ENCODE measurements around the gene INHA.

The INHA gene

GRCh38 chr2:219572237-219573001 lies at the start of gene INHA:
TSS of gene INHA (plus strand) at chr2:219572310. CDS start at chr2:219572375, 65 bp downstream.
- DNase-seq = no peak

DNA sequence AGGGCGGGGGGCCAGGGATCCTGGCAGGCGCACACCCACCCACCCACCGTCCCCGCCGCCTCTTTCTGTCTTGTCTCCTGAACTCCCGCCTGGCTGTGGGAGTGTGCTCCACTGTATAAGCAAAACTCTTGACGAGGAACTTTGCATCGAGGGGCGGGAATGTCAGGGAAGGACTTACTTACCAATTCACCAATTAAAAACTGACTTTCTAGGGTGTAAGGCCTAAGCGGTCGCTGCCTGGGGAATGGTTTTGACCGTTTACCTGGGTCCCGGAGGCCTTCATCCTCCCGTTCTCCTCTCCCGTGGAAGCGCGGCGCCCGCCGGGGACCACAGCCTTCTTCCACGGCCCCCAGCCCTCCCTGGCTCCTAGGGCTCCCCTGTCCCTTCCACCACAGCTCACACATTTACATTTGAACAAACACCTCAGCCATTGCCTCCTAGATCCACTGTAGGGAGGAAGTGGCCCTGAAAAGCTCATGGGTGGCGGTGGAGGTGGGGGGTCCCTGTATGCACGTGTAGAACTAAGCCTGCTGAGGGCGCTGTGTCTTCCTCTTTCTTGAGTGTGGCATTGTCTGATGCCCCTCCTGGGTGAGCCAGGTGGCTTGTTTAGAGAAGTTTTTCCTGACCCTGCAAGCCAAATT lies 49.0 kb upstream of the INHA start:
- no peak for DNase-seq

GRCh38 chr2:219524817-219525216 lies 47.3 kb upstream of the INHA start:
- DNase-seq = no peak

- DNase-seq = peak; percentile 66
These were observed 46.4 kb upstream of the INHA start for GRCh38 chr2:219525533-219526232.

- no peak for DNase-seq
These were observed 45.6 kb upstream of the INHA start for GRCh38 chr2:219526320-219527075.

GRCh38 chr2:219527076-219527394 lies 45.1 kb upstream of the INHA start:
- peak; percentile 50 for DNase-seq

DNA sequence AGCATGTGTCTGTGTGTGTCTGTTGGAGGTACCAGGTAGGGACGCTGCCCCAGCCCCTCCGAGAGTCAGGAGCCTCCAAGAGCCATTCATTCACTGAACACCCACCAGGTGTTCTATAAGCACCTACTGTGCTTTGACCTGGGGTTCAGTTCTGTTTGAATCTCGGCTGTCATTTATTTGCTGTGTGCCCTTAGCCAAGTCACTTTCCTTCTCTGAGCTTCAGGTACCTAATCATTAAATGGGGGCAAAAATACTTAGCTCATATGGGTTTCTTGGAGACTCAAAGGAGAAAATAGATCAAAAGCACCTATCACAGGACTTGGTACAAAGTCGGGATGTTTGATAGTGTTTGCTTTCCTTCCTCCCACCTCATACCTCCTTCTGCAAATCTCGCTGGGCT lies 44.6 kb upstream of the INHA start:
- no peak for DNase-seq

- DNase-seq = peak; percentile 93
These were observed 41.8 kb upstream of the INHA start for GRCh38 chr2:219530048-219530963.

DNA sequence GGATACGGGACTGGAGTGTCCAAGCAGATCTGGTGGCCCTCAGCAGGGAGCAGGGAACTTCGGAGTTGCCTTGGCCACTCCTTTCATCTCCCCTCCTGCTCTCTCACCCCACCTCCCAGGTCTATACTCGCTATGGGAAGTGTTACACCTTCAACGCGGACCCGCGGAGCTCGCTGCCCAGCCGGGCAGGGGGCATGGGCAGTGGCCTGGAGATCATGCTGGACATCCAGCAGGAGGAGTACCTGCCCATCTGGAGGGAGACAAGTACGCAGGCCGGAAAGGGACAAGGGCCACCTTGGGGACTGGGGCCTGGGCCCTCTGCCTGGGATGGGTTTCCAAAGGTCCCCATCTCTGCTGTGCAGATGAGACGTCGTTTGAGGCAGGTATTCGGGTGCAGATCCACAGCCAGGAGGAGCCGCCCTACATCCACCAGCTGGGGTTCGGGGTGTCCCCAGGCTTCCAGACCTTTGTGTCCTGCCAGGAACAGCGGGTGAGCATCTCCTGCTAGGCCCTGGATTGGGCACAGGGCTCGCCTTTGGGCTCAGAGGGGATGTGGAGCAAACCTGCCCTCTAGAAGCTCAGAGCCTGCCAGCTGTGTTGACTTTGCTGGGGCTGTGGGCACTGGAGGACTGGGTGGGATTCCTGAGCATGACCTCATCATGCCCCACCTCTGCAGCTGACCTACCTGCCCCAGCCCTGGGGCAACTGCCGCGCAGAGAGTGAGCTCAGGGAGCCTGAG lies 40.3 kb upstream of the INHA start:
- DNase-seq = no peak

- no peak for DNase-seq
These were observed 39.8 kb upstream of the INHA start for GRCh38 chr2:219532378-219532649.

GRCh38 chr2:219533930-219534661 lies 38.0 kb upstream of the INHA start:
- no peak for DNase-seq

GRCh38 chr2:219536425-219536824 lies 35.7 kb upstream of the INHA start:
- no peak for DNase-seq

GRCh38 chr2:219536967-219537366 lies 35.1 kb upstream of the INHA start:
- DNase-seq = no peak

GRCh38 chr2:219537657-219538488 lies 34.2 kb upstream of the INHA start:
- peak; percentile 34 for DNase-seq

GRCh38 chr2:219538504-219538951 lies 33.6 kb upstream of the INHA start:
- peak; percentile 75 for DNase-seq

DNA sequence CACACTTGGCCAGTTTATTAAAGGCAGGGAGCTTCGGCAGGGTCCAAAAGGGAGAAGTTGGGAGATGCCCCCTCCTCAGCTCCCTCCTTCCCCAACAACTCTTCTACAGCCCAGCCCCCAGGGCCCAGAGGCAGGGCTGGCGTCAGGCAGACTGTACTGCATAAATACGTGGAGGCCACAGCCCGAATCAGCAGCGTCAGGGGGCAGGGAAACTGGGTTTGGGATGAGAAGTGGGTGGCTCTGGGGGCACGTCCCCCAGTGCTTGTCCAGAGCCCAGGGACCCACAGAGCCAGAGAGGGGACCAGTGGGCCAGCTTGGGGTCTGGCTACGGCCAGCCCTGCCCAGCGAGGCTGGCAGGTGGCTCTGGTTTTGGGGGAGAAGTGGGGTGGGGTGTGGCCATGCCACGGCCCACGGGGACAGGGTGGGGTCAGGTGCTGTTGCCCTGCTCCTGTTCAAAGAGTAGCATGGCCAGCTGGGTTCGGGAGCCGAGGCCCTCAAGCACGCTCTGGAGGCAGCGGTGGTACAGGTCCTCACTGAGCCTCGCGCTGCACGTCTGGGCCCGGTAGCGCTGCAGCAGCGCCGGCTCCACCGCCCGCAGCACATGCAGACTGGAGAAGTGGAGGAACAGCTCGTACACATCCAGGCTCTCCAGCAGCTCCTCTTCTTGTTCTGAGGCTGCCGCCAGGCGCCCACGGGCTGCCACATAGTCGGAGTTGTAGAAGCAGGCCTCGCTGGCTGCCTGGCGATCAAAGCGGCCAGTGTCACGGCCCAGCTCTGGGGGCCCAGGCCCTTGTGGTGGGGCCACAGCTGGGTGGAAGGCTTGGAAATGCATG lies 32.9 kb upstream of the INHA start:
- peak; percentile 42 for DNase-seq

DNA sequence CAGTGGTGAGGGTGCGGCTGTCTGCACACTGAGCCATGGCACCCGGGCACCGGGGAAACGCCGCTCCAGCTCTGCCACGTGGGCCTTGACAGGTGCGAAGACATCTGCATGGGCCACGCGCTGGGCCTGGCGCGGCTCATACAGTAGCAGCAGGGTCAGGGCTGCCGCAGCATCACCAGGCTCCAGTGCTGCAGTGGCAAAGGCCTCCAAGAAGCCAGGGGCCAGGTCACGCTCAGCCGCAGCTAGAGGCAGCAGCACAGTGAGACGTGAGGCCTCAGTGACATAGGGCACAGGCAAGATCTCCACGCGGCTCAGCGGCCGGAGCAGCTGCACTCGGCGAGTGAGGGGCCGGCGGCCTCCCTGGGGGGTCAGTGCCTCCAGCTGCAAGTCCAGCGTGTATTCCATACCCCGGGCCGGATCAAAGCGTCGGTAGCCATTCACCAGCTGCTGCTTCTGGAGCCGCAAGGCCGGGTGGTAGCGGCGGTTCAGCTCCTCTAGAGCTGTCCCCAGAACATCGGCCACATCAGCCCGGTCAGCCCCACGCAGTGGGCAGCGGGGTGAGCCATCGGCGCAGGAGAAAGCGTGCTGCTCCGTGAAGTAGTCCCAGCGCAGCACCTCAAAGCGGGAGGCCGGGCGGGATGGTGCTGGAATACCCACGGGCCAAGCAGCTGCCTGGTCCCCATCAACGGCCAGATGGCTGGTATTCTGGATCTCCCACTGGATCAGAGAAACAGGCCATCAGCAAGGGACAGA lies 32.0 kb upstream of the INHA start:
- peak; percentile 52 for DNase-seq

Data from retina (tissue), 1 donor.